NCI-H82 (cell line): ENCODE results near the gene AGPAT1.

Source experiments
- DNase-seq: peaks from one replicate; lab custom pipeline; 2025; lab: John Stamatoyannopoulos, UW

AGPAT1 gene

DNA sequence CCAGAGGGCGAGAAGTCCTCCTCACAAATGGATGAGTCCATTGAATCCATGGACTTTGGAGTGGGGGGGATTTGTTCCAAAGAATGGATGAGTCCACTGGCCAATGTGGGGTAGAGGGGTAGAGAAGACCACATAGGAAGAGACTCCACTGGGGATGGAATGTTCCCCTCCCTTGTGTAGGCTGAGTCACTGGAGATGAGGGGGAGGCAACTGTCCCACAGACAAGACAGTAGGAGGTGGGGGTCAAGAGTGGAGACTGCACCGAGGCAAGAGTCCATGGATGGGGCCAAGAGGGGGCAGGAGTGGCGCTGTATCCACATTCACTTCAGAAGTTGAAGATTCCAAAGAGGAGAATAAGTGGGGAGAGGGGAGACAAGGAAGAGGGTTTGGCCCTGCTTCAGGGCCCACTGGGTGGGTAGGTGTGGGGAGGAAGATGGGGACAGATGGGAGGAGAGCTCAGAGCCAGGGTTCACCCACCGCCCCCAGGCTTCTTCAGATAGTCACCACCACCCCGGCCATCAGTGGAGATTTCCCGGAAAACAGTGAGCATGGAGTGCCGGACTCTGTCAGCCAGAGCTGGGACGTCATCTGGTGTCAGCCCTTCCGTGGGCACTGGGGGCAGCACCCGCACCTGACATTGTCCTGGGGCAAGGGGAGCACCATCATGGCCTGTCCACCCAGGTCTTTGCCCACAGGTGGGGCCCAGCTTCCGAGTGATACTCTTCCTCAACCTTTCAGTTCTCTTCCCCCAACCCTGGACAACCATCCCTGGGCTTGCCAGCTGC lies 6.9 kb downstream of the AGPAT1 start:
- DNase-seq: no peak

DNA sequence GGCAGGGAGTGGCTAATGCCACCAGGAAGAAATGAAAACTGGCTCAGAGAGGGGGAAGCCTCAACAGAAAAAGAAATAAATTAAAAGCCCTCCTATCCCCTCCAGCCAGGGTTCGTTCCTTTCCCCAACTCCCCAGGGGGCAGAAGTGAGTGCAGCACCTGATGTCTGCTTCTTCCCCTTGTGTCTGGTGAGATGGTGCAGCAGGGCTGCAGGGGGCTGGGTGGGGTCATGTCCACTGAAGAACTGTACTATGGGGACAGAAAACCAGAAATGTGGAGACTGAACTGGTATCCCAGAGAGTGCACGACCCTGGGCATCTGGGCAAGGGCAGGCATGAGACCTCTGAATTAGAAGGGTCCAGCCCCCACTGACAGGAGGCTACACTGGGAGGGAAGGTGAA lies 7.5 kb downstream of the AGPAT1 start:
- no peak for DNase-seq

DNA sequence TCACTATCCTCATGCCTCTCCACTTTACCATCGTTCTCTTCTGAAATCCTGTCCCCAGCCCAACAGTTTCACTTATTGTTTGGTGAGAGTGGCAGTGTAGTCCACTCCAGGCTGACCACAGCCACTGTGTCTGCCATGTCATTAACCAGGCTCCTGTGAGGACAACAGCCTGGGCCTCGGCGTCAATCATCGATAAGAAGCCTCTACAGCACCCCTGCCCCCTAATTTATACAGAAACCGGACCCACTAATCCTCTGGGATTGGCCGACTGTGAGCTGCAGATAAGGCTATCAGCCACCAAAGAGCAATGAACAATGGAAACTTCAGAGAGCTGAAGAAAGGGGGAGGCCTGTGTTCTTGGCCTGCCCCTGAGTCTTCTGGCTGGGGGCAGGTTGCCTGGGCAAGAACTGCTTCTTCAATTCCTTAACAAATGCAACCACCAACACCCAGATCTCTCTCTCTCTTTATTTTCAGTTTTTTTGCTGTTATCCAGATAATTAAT lies 8.1 kb downstream of the AGPAT1 start:
- DNase-seq: peak; percentile 37

DNA sequence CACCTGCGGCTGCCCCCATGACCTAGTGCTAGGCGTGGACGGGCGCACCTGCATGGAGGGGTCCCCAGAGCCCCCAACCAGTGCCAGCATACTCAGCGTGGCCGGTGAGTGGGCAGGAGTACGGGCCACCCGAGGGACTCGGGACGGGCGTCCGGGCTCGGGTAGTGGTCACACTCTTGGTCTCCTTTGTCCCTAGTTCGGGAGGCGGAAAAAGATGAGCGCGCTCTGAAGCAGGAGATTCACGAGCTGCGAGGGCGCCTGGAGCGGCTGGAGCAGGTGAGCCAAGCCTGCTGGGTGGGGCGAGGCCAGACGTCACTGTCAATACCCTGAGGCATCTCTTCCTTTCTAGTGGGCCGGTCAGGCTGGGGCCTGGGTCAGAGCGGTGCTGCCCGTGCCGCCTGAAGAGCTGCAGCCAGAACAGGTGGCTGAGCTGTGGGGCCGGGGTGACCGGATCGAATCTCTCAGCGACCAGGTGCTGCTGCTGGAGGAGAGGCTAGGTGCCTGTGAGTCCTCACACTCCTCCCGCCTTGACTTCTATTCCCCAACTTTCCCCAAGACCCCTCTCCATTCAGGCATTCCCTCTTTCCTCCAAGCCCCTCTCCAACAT lies 8.6 kb downstream of the AGPAT1 start:
- DNase-seq: no peak

DNA sequence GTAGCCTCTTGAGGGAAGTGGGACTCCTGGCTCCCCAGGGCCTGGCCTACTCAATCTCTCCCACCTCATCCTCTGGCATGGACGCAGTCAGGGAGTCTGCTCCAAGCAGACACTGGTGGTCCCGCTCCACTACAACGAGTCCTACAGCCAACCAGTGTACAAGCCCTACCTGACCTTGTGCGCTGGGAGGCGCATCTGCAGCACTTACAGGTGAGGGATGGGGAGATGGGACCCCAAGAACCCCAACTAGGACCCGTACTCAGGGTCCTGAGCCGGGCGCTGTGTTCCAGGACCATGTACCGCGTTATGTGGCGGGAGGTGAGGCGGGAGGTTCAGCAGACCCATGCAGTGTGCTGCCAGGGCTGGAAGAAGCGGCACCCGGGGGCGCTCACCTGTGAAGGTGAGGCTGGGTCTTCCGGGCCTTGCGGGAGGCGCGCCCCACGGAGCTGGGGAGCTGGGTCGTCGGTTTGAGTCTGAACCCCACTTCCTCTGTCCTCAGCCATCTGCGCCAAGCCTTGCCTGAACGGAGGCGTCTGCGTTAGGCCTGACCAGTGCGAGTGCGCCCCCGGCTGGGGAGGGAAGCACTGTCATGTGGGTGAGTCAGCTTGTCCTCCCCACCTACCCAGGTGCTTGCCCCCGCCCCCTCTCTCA lies 9.3 kb downstream of the AGPAT1 start:
- DNase-seq: no peak

DNA sequence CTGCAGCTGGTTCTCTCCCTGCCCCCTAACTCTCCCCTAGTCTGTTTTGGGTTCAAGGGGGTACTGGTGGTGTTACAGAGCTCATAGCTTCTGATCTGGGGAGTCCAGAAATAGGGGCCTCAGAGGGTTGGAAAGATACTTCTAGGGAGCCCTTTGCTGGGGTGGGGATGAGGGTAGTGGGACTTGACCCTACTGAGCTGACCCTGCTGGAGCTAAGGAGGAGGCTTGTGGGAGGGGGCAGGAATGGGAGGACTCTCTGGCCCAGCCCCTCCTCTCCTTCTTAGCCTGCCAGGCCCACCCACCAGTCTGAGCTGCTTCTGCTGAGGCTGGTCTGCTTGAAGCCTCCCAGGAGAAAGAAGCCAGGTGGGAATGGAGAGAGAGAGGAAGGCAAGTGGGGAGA lies 11.6 kb downstream of the AGPAT1 start, which contains the start of gene EGFL8:
Gene EGFL8 (plus strand): TSS at position 301 of the 400 bp plus-strand sequence. CDS start 1,571 bp downstream, outside the sequence.
- DNase-seq: no peak

DNA sequence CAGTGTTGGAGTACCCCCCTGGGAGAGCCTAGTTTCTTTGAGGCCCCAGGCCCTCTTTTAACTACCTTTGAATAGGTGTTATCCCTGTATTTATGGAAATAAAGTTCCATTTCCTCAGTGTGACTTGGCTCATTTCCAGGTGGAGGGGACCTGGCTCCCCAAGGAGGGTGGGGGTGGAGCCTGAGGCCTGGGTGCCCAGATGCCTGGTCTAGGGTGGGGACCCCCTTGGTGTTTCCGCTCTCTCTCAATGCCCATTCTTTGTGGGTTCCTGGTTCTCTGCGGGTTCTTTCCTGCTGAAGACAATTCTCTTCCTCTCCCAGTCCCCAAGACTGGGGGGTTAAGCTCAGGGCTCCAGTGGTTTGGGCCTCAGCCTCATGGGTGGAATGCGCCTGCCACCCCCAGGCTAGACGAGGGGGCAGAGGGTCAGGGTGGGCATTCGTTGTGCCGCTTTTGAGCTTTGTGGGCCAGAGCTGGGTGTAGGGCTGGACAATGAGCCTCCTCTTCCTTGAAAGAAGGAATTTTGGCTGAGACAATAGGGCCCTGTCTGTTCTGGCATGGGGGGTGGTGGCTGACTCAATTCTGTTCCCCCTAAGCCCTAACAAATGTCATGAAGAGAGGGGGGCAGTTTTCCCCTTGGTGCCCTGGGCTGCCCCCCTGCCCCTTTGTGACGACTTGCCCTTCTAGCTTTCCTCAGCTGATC lies 12.2 kb downstream of the AGPAT1 start:
- no peak for DNase-seq

DNA sequence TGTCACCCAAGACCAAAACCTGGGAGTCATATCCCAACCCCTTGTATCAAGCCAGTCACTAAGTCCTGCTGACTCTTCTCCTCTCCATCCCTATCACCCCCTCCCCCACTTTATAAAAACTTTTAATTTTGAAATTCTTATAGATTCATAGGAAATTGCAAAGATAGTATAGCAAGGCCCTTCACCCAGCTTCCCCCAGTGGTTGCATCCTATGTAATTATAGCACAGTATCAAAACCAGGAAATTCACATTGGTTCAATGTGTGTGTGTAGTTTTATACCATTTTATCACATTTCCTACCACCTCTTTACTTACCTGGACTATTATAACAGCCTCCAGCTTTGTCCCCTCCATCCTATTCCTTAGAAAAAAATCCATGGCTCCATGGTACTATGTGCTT lies 17.8 kb downstream of the AGPAT1 start:
- DNase-seq: no peak

DNA sequence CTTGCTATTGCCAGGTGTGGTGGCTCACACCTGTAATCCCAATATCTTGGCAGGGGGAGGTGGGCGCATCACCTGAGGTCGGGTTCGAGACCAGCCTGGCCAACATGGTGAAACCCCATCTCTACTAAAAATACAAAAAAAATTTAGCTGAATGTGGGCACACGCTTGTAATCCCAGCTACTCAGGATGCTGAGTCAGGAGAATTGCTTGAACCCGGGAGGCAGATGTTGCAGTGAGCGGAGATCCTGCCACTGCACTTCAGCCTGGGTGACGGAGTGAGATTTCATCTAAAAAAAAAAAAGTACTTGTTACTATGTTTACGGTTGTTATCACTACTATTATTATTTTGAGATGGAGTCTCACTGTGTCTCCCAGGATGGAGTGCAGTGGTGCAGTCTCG lies 19.0 kb downstream of the AGPAT1 start:
- DNase-seq: no peak

DNA sequence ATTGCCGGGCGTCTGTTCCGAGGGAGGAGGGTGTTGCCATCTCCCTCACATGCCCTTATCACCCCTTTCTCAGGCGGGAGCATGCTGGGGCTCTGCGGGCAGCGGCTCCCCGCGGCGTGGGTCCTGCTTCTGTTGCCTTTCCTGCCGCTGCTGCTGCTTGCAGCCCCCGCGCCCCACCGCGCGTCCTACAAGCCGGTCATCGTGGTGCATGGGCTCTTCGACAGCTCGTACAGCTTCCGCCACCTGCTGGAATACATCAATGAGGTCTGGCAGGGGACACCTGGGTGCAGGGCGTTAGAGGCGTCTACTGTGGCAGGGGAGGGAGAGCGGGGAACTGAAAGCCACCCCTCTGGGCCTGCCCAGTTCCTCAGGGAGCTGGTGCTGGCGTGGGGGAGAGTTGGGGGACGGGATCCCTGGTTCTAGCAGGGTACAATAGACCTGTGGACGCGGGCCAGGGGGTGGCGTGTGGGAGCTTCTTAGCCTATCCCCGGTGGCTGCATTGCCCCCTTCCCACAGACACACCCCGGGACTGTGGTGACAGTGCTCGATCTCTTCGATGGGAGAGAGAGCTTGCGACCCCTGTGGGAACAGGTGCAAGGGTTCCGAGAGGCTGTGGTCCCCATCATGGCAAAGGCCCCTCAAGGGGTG lies 21.2 kb downstream of the AGPAT1 start:
- peak; percentile 91 for DNase-seq

DNA sequence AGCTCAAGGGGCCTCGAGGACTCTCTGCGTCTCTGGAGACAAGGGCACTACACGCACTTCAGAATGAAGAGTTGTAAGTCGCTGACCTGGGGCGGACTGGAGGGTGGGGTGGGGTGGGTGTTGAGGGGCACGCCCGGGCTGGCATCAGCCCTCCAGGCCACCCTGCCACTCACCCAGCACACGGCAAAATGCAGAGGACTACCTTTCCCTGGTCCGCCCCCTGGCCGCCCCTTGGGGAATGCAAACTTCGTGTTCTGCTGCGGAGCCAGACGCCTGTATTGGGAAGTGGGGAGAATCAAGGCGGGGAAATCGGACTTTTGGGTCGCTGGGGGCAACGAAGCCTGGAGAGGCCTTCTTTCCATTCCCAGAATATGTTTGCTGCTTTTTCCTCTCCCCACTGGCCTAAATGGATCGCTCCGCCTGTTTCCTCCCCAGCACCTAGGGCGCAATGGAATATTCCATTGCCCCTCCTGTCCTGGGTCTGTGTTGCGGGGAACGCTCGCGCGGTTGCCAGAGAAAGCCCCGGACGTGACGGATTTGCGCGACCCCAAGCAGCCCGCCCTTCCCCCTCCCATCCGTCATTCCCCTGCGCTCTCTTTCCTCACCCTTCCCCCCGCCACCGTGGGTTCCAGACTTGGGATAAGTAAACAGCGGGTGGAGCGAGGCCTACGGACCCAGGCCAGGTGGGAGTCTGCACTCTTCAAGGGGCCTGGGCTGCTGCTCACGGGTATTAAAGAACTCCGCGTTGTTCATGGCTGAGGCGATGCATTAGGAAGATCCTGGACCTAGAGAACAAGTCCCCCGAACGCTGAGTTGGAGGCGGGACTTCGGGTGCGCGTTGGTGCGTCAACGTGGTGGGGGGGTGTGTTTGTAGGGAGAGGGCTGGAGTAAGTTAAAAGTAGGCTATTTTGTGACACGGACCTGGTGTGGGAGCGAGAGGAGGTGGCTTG lies 22.0 kb downstream of the AGPAT1 start, which contains the start of gene PPT2:
Gene PPT2 (plus strand): TSS at position 578 of the 950 bp plus-strand sequence. CDS start 454 bp downstream, outside the sequence.
- peak; percentile 96 for DNase-seq

DNA sequence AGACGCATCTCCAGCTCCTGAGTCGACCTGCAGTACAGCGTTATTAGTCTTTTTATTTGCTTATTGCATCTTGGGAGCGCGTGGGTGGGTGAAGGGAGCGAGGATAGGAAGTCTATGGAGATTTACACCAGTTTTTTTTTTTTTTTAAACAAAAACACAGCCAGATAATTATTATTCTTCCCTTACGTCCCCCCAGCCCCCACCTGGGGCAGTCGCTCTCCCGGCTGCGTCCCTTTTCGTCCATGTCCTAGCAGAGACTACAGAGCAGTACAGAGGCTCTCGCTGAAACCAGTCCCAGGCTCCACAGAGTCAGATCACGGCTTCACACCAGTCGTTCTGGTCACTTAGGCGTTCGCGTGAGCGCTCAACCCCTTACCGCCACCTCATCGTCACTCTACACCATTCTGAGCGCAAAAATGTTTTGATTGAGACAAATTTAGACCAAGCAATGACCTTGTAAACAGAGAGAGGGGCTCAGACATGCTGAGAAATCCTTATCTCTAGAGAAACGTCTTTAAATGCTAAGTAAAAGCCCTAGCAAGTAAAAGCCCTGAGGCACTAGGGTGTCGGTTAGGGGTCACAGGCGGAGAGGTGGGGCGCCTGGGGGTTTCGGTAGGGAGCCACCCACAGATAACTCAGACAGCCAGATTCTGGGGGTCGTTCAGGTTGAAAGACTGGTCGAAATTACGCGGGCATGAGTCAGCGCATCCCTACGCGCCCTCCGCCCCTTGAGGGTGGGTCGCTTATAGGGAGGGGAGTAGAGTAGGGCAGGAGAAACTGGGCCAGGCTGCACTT lies 22.9 kb downstream of the AGPAT1 start:
- DNase-seq: peak; percentile 85

DNA sequence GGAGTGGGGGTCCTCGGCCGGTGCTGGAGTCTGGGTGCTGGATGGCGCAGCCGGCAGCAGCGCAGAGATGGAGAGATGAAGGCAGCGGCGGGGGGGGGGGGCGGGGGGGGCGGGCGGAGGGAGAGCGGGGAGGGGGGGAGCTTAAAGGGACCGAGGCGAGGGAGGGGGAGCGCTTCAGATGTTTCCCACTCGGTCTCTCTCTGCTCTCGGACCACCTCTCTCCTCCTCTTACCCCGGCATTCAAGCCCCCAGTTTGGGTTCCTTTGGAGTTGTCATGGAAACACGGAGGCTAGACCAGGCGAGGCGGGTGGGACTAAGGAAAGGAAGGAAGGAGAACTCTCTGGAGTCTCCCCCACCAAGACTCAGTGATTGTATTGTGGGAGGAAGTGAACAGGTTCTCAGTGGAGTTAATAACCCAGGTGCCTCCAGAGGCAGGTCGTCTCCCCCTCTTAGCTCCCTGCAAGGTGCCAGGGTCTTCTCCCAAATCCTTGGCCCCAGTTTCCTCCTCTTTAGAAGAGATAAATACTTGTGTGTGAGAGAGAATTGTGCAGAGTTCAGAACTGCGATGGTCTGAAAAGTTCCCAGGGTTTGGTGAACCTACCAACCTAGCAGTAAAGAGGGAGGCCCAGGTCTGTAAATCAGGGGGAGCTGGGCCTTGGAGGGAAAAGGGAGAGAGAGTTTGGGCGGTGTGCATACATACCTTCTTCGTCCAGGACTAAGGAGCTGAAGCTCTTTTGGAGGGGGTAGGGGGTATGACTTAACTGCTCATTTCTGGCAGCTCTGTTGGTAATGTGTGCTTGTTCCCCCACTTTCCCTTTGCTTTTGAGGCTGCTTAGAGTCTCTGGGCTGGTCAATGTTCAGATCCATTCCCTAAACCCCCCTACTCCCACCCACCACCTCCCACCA lies 23.8 kb downstream of the AGPAT1 start, which contains the start of gene PRRT1:
Gene PRRT1 (minus strand): TSS at position 77 of the 906 bp plus-strand sequence. CDS start 112 bp downstream, outside the sequence.
- DNase-seq: peak; percentile 75

DNA sequence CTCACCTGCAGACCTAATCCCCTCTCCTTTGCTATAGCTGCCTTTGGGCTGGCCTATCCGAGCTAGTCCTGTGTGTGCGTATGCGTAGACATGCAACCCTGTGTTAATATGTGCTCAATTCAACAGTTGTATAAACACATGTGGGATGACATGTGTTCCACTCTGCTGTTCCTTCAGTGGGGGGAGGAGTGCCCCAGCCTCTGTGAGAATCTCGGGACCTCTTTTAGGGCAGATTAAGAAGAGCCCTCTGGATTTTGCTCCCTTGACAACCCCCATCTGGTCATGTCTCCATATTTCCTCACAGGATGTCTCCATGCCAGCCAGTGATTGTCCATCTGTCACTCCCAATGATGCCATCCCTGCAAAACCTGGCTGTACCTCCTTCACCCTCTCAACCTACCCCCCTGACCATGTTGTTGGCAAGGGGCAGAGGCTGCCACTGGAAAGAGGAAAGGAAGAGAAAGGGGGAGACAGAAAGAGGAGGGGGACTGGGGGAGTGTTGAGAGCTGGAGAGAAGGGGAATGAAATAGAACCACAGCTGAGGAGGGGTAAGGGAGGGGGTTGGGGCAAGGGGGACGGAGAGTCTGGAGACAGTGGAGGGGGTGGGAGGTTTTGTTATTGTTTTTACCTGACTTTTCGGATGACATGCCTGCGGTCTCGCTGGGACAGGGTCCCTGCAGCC lies 24.6 kb downstream of the AGPAT1 start:
- peak; percentile 94 for DNase-seq

DNA sequence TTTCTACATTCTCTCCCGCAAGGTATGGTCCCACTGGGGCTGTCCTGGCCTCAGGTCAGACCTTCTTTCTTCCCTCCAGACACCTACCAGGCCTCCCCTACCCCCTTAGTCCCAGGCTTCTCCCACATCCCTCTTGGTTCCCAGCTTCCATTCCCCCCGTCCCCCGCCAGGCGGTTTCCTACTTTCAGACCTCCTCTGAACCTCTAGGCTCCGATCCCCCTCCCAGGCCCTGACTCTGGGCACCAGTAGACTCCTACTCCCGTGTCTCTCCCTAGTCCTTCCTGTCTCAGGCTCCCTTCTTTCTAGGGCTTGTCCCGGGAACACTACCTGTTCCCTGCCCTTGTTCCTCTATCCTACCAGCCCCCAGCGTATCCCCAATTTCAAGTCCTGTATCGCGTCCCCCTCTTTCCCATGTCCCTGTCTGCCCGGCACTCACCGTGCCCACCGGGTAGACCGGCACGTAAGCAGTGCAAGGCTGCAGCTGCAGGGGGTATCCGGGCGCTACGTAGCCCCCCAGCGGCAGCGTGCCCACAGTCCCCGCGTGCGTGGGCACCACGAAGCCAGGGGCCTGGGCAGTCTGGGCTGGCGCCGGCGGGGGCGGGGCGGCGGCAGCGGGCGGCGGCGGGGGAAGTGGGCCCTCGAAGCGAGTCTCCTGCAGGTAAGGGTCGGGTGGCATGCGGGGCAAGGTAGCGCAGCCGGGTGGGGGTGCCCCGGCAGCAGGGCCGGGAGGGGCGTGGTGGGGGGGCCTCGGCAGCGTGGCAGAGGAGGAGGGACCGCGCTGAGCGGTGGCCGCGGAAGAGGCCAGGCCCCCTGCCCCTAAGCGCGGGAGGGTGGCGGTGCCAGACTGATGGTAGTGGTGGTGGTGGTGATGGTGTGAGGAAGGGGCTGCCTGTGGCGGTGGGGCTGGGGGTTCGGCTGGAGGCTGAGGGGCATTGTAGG lies 25.7 kb downstream of the AGPAT1 start:
- DNase-seq: no peak

DNA sequence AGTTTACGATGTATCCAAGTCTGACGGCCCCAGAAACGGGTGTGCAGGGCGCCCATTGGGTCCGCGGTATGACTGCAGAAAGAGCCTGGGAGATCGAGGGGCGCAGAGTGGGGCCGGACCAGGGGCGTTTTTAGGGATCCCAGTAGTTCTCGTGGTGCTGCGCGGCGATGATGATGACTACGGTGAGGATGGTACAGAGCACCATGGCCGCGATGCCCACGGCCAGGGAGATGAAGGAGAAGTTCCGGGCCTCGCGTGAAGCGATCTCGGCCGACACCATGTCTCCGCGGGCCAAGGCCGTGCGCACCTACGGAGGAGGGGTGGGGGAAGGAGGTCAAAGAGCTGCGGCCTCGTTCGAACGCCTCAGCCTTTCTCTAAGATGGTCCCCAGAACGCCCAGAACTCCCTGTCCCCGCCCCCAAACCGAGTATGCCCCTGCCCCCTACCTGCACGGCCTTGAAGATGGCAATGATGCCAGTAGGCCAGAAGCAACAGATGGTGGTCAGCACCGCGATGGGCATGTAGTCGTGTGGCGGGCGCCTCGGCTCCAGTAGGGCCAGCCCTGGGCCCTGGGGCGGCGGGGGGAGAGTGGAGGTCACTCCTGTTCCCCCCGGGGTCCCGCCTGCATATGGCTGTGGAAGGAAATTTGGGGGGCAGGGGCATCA lies 26.7 kb downstream of the AGPAT1 start:
- no peak for DNase-seq
